Trophoblast cell (in vitro differentiated cells and primary cell): ENCODE data around the gene C12orf57. TPM values are rescaled to one million over a fixed set of nuclear protein-coding genes. Genes with fewer than 3 reads are reported as not detected.

Experiments
- DNase-seq, 2 donors: peaks; one replicate each; pipeline ENCODE4 v3.0.0-alpha.2; 2016
- H2AFZ ChIP-seq: 2 replicates; pipeline ENCODE4 v1.6.1; 2013; ENCODE audit warnings: low read length, moderate library complexity, mild to moderate bottlenecking; ENCODE audit not compliant: insufficient read depth, poor library complexity
- H2AK5ac ChIP-seq: 2 replicates; pipeline ENCODE4 v1.6.1; 2013; ENCODE audit warnings: mild to moderate bottlenecking, low read length
- H2BK120ac ChIP-seq: 2 replicates; pipeline ENCODE4 v1.6.1; 2013; ENCODE audit warnings: low read length, mild to moderate bottlenecking, moderate library complexity; ENCODE audit not compliant: insufficient read depth, poor library complexity
- H2BK12ac ChIP-seq: 2 replicates; pipeline ENCODE4 v1.6.1; 2013; ENCODE audit warnings: mild to moderate bottlenecking, low read length, moderate library complexity
- H2BK5ac ChIP-seq: 2 replicates; pipeline ENCODE4 v1.6.1; 2013; ENCODE audit warnings: low read length, low read depth, moderate library complexity, mild to moderate bottlenecking; ENCODE audit not compliant: poor library complexity
- H3K14ac ChIP-seq: 2 replicates; pipeline ENCODE4 v1.6.1; 2013; ENCODE audit warnings: mild to moderate bottlenecking, low read length
- H3K18ac ChIP-seq: 2 replicates; pipeline ENCODE4 v1.6.1; 2013; ENCODE audit warnings: mild to moderate bottlenecking, low read length
- H3K23ac ChIP-seq: 2 replicates; pipeline ENCODE4 v1.6.1; 2013; ENCODE audit warnings: low read length
- H3K27ac ChIP-seq: 2 replicates; pipeline ENCODE4 v1.5.1; 2013; ENCODE audit warnings: low read depth, mild to moderate bottlenecking, inconsistent platforms, low read length, moderate library complexity
- H3K27me3 ChIP-seq: 2 replicates; pipeline ENCODE4 v1.6.1; 2013; ENCODE audit warnings: inconsistent platforms, mild to moderate bottlenecking, low read length, moderate library complexity; ENCODE audit not compliant: insufficient read depth
- H3K36me3 ChIP-seq, 2 experiments: 1 replicate in 1 of 2; 2 replicates in 1 of 2; pipeline ENCODE4 v1.6.1; 2013; ENCODE audit warnings: low read length in 2 of 2, mild to moderate bottlenecking in 2 of 2, moderate library complexity in 1 of 2; ENCODE audit not compliant: insufficient read depth in 2 of 2, control insufficient read depth in 1 of 2
- H3K4ac ChIP-seq: 2 replicates; pipeline ENCODE4 v1.6.1; 2013; ENCODE audit warnings: low read depth, mild to moderate bottlenecking, low read length, moderate library complexity
- H3K4me1 ChIP-seq, 2 experiments: 1 replicate in 1 of 2; 2 replicates in 1 of 2; pipeline ENCODE4 v1.6.1; 2013; ENCODE audit warnings: low read length in 2 of 2, mild to moderate bottlenecking in 2 of 2, moderate library complexity in 1 of 2; ENCODE audit not compliant: insufficient read depth in 2 of 2, control insufficient read depth in 1 of 2
- H3K4me2 ChIP-seq: 2 replicates; pipeline ENCODE4 v1.6.1; 2013; ENCODE audit warnings: inconsistent platforms, mild to moderate bottlenecking, low read length, moderate library complexity
- H3K4me3 ChIP-seq: 2 replicates; pipeline ENCODE4 v1.5.1; 2013; ENCODE audit warnings: mild to moderate bottlenecking, low read depth, low read length, inconsistent platforms
- H3K79me1 ChIP-seq: one replicate; pipeline ENCODE4 v1.6.1; 2013; ENCODE audit warnings: low read length
- H3K79me2 ChIP-seq: 2 replicates; pipeline ENCODE4 v1.6.1; 2013; ENCODE audit warnings: low read length, mild to moderate bottlenecking; ENCODE audit not compliant: control insufficient read depth, insufficient read depth, poor library complexity
- H3K9ac ChIP-seq: 2 replicates; pipeline ENCODE4 v1.6.1; 2013; ENCODE audit warnings: mild to moderate bottlenecking, low read length
- H3K9me3 ChIP-seq: 2 replicates; pipeline ENCODE4 v1.6.1; 2013; ENCODE audit warnings: low read depth, mild to moderate bottlenecking, control low read depth, inconsistent platforms, low read length; ENCODE audit not compliant: insufficient read depth
- H4K12ac ChIP-seq: 2 replicates; pipeline ENCODE4 v1.6.1; 2013; ENCODE audit warnings: low read depth, mild to moderate bottlenecking, low read length, moderate library complexity
- H4K8ac ChIP-seq: 2 replicates; pipeline ENCODE4 v1.6.1; 2013; ENCODE audit warnings: low read depth, mild to moderate bottlenecking, low read length, moderate library complexity
- H4K91ac ChIP-seq: one replicate; pipeline ENCODE4 v1.6.1; 2013; ENCODE audit warnings: low read depth, mild to moderate bottlenecking, low read length, moderate library complexity
- WGBS: extraction: QIAGEN DNeasy Blood & Tissue Kit; methylation state at CpG from one replicate; pipeline ENCODE4 v1.1.7; 2013; ENCODE audit warnings: missing lambda C conversion rate; ENCODE audit not compliant: insufficient read length, insufficient coverage; ENCODE audit errors: extremely low coverage; 5-methylcytosine and 5-hydroxymethylcytosine counted together
- polyA plus RNA-seq: library from polyadenylated mRNA; stranded (reverse); fragments of 200-250 nt; gene quantifications from 2 replicates; pipeline ENCODE4 v1.2.3, GENCODE V29; 2013

C12orf57 gene, protein sequence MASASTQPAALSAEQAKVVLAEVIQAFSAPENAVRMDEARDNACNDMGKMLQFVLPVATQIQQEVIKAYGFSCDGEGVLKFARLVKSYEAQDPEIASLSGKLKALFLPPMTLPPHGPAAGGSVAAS
- 141 and 142 TPM in 2 replicates for polyA plus RNA-seq

GRCh38 chr12:6943722-6944380 lies at the start of gene C12orf57, which contains the start of gene RNU7-1:
TSS of gene C12orf57 (plus strand) at chr12:6944022. CDS start at chr12:6944122, 100 bp downstream.
TSS of gene RNU7-1 (plus strand) at chr12:6943816.
- Histone ChIP-seq H3K4me2 (peak within 1 kb of the TSS; percentile 81), H3K18ac (peak within 1 kb of the TSS; percentile 31), H3K36me3 (peaks cover 24 to 28% of the 10 kb centered on the region in 2 experiments), H3K4ac (peak within 1 kb of the TSS; percentile 44), H3K23ac (no peak within 1 kb of the TSS), H2AFZ (peak within 1 kb of the TSS; percentile 38), H4K8ac (peak within 1 kb of the TSS; percentile 63), H3K79me2 (peaks cover 2% of the 10 kb centered on the region), H3K79me1 (peaks cover 15% of the 10 kb centered on the region), H3K27ac (peak within 1 kb of the TSS; percentile 87), H3K27me3 (no peaks in the 10 kb centered on the region), H2BK5ac (peak within 1 kb of the TSS; percentile 13), H2BK120ac (peak within 1 kb of the TSS; percentile 28), H3K9ac (peak within 1 kb of the TSS; percentile 76), H3K4me1 (peaks cover 9 to 12% of the 10 kb centered on the region in 2 experiments), H4K12ac (peak within 1 kb of the TSS; percentile 59), H4K91ac (peak within 1 kb of the TSS; percentile 71), H3K4me3 (peak within 1 kb of the TSS; percentile 76), H3K9me3 (peaks cover 2% of the 10 kb centered on the region), H2AK5ac (peak within 1 kb of the TSS; percentile 6), H3K14ac (peak within 1 kb of the TSS; percentile 47), H2BK12ac (no peak within 1 kb of the TSS)
- DNase-seq: peak; percentile 91 to 95
- no CpG with 5 or more reads among the region's 31 CpGs for WGBS

DNA sequence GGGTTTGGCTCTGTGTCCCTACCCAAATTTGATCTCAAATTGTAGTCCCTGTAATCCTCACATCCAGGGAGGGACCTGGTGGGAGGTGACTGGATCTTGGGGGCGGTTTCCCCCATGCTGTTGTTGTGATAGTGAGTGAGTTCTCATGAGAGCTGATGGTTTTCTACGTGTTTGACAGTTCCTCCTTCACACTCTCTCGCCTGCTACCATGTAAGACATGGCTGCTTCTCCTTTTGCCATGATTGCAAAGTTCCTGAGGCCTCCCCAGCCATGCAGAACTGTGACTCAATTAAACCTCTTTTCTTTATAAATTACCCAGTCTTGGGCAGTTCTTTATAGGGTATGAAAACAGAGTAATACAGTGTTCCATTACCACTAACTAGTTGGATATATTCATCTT lies 49.5 kb upstream of the C12orf57 start:
- no peak for DNase-seq
- Histone ChIP-seq H2AK5ac (no peak overlapping the region), H3K4me3 (no peak overlapping the region), H4K91ac (no peak overlapping the region), H3K27ac (no peak overlapping the region), H3K23ac (no peak overlapping the region), H4K8ac (no peak overlapping the region), H3K36me3 (no peaks in the 10 kb centered on the region), H4K12ac (no peak overlapping the region), H2BK12ac (no peak overlapping the region), H3K9me3 (no peaks in the 10 kb centered on the region), H3K4ac (no peak overlapping the region), H3K4me1 (peaks cover 2 to 3% of the 10 kb centered on the region in 2 experiments), H3K4me2 (no peak overlapping the region), H3K18ac (no peak overlapping the region), H2AFZ (no peak overlapping the region), H3K79me2 (no peaks in the 10 kb centered on the region), H3K27me3 (no peaks in the 10 kb centered on the region), H3K14ac (no peak overlapping the region), H3K79me1 (peaks cover 12% of the 10 kb centered on the region), H3K9ac (no peak overlapping the region), H2BK5ac (no peak overlapping the region), H2BK120ac (no peak overlapping the region)
- no CpG with 5 or more reads among the region's 3 CpGs for WGBS

DNA sequence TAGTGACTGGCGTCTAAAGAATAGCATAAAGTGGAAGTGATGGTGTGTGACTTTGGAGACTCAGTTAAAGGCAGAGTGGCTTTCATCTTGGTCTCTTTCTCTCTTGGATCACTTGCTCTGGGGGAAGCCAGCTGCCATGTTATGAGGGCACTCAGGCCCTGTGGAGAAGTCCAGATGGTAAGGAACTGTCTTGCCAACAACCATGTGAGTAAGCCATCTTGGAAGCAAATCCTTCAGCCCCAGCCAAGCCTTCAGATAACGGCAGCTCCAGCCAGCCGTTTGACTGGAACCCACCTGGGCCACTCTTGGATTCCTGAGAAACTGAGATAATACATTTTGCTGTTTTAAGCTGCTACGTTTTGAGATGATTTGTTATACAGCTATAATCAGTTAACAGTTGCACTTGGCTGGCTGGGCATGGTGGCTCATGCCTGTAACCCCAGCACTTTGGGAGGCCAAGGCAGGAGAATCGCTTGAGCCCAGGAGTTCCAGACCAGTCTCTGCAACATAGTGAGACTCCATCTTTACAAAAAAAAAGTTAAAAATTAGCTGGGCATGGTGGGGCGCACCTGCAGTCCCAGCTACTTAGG lies 46.9 kb upstream of the C12orf57 start:
- H3K79me2 ChIP-seq: no peaks in the 10 kb centered on the region
- H3K4me1 ChIP-seq: no peaks in the 10 kb centered on the region
- H2BK120ac ChIP-seq: no peak overlapping the region
- H3K9me3 ChIP-seq: no peaks in the 10 kb centered on the region
- no peaks in the 10 kb centered on the region for H3K79me1 ChIP-seq
- no peak for DNase-seq
- H3K36me3 ChIP-seq: no peaks in the 10 kb centered on the region
- H3K4me2 ChIP-seq: no peak overlapping the region
- no peak overlapping the region for H3K4ac ChIP-seq
- no peak overlapping the region for H4K91ac ChIP-seq
- no CpG with 5 or more reads among the region's 6 CpGs for WGBS
- H3K18ac ChIP-seq: no peak overlapping the region
- H3K27me3 ChIP-seq: no peaks in the 10 kb centered on the region
- no peak overlapping the region for H2AFZ ChIP-seq
- no peak overlapping the region for H3K23ac ChIP-seq
- H3K4me3 ChIP-seq: no peak overlapping the region
- no peak overlapping the region for H3K9ac ChIP-seq
- no peak overlapping the region for H2BK5ac ChIP-seq
- H4K12ac ChIP-seq: no peak overlapping the region
- no peak overlapping the region for H4K8ac ChIP-seq
- H2AK5ac ChIP-seq: no peak overlapping the region
- H3K27ac ChIP-seq: no peak overlapping the region
- H3K14ac ChIP-seq: no peak overlapping the region
- H2BK12ac ChIP-seq: no peak overlapping the region

DNA sequence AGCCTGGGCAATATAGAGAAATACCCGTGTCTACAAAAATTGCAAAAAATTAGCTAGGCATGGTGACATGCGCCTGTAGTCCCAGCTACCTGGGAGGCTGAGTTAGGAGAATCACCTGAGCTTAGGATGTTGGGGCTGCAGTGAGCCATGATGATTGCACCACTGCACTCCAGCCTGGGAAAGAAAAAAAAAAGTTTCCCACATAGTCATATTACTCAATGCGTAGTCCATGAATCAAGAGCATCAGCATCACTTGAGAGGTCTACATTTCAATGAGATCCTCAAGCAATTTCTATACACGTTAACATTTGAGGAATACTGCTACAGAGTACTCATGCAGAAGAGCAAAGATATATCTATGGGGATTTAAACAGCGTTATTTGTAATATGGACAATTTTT lies 44.4 kb upstream of the C12orf57 start:
- no CpG with 5 or more reads among the region's 5 CpGs for WGBS
- no peak overlapping the region for H2AK5ac ChIP-seq
- H3K4me3 ChIP-seq: no peak overlapping the region
- no peak overlapping the region for H2BK120ac ChIP-seq
- H2AFZ ChIP-seq: no peak overlapping the region
- H3K79me1 ChIP-seq: peaks cover 3% of the 10 kb centered on the region
- no peaks in the 10 kb centered on the region for H3K9me3 ChIP-seq
- H4K91ac ChIP-seq: no peak overlapping the region
- H3K4me2 ChIP-seq: no peak overlapping the region
- peak in 1 of 2 donors; percentile 37 for DNase-seq
- H3K9ac ChIP-seq: no peak overlapping the region
- H3K4ac ChIP-seq: no peak overlapping the region
- H3K27ac ChIP-seq: no peak overlapping the region
- H4K12ac ChIP-seq: no peak overlapping the region
- H2BK12ac ChIP-seq: no peak overlapping the region
- no peak overlapping the region for H3K18ac ChIP-seq
- no peaks in the 10 kb centered on the region for H3K36me3 ChIP-seq
- H4K8ac ChIP-seq: no peak overlapping the region
- H3K79me2 ChIP-seq: no peaks in the 10 kb centered on the region
- no peaks in the 10 kb centered on the region for H3K4me1 ChIP-seq
- no peaks in the 10 kb centered on the region for H3K27me3 ChIP-seq
- H3K14ac ChIP-seq: no peak overlapping the region
- H2BK5ac ChIP-seq: no peak overlapping the region
- no peak overlapping the region for H3K23ac ChIP-seq
